HEK293 (cell line): ENCODE measurements around the gene SUSD4.
A peak's percentile ranks its signal among the peaks of the same experiment; 100 is the strongest.

Experiments used
- CTCF ChIA-PET: fragments of 350-600 bp; formaldehyde crosslinking; extraction: SDS; loops from one replicate; lab custom pipeline; 2021; ENCODE audit warnings: antibody characterized with exemption; lab: Yijun Ruan, JAX
- POLR2A ChIA-PET: fragments of 300-600 bp; formaldehyde crosslinking; extraction: SDS; loops from one replicate; lab custom pipeline; 2020; ENCODE audit warnings: antibody characterized with exemption, inconsistent platforms; lab: Yijun Ruan, JAX
- H3K27ac ChIP-seq: fragments of 200-500 bp; sonication (Bioruptor generic); 2 replicates; pipeline ENCODE4 v1.5.1; 2014; ENCODE audit warnings: low read depth, low read length, control low read depth, inconsistent platforms; ENCODE audit errors: extremely low read depth
- H3K36me3 ChIP-seq, 2 experiments: fragments of 200-500 bp in 1 of 2; sonication (Bioruptor generic) in 1 of 2; 1 replicate in 1 of 2; 2 replicates in 1 of 2; pipeline ENCODE4 v1.5.1; 2014 to 2017; ENCODE audit warnings: inconsistent platforms in 2 of 2, low read length in 2 of 2; ENCODE audit not compliant: control insufficient read depth in 2 of 2, insufficient read depth in 1 of 2
- H3K4me1 ChIP-seq: fragments of 200-500 bp; sonication (Bioruptor generic); 2 replicates; pipeline ENCODE4 v1.5.1; 2014; ENCODE audit warnings: mild to moderate bottlenecking, low read length, inconsistent platforms; ENCODE audit not compliant: control insufficient read depth, insufficient read depth
- H3K4me3 ChIP-seq: 2 replicates; pipeline ENCODE4 v1.5.1; 2011; ENCODE audit warnings: low read depth, mild to moderate bottlenecking, control low read depth, low read length, moderate library complexity
- H3K9me3 ChIP-seq: fragments of 200-500 bp; sonication (Bioruptor generic); 2 replicates; pipeline ENCODE4 v1.5.1; 2014; ENCODE audit warnings: low read depth, low read length, inconsistent platforms; ENCODE audit not compliant: control insufficient read depth, insufficient read depth
- KLF16 ChIP-seq: fragments of 450-650 bp; formaldehyde crosslinking; IDR thresholded peaks from 2 replicates; pipeline ENCODE4 v1.5.1; 2017; ENCODE audit warnings: missing biosample characterization, missing genetic modification characterization
- MZF1 ChIP-seq: fragments of 450-650 bp; formaldehyde crosslinking; IDR thresholded peaks from 2 replicates; pipeline ENCODE4 v1.5.1; 2017; ENCODE audit warnings: missing biosample characterization, missing genetic modification characterization, borderline replicate concordance
- SCRT2 ChIP-seq: fragments of 450-650 bp; formaldehyde crosslinking; IDR thresholded peaks from 2 replicates; pipeline ENCODE4 v1.5.1; 2016; ENCODE audit warnings: missing biosample characterization, missing genetic modification characterization
- ZNF114 ChIP-seq: fragments of 450-650 bp; formaldehyde crosslinking; IDR thresholded peaks from 2 replicates; pipeline ENCODE4 v1.5.0; 2017; ENCODE audit warnings: missing biosample characterization, missing genetic modification characterization
- ZNF514 ChIP-seq: fragments of 450-650 bp; formaldehyde crosslinking; IDR thresholded peaks from 2 replicates; pipeline ENCODE4 v1.5.1; 2016; ENCODE audit warnings: missing biosample characterization, missing genetic modification characterization
- ZNF529 ChIP-seq: fragments of 450-650 bp; formaldehyde crosslinking; IDR thresholded peaks from 2 replicates; pipeline ENCODE4 v1.5.1; 2017; ENCODE audit warnings: missing genetic modification characterization, missing biosample characterization; ENCODE audit not compliant: insufficient replicate concordance
- ZNF558 ChIP-seq: fragments of 450-650 bp; formaldehyde crosslinking; IDR thresholded peaks from 2 replicates; pipeline ENCODE4 v1.5.1; 2016; ENCODE audit warnings: missing biosample characterization, missing genetic modification characterization
- ZNF610 ChIP-seq: fragments of 450-650 bp; formaldehyde crosslinking; IDR thresholded peaks from 2 replicates; pipeline ENCODE4 v1.5.1; 2016; ENCODE audit warnings: missing biosample characterization, missing genetic modification characterization, borderline replicate concordance
- ZNF623 ChIP-seq: fragments of 450-650 bp; formaldehyde crosslinking; IDR thresholded peaks from 2 replicates; pipeline ENCODE4 v1.5.1; 2016; ENCODE audit warnings: missing biosample characterization, missing genetic modification characterization
- ZNF843 ChIP-seq: fragments of 450-650 bp; formaldehyde crosslinking; IDR thresholded peaks from 2 replicates; pipeline ENCODE4 v1.5.1; 2016; ENCODE audit warnings: missing biosample characterization, missing genetic modification characterization
- TF ChIP-seq, protein P1 (sequence below): fragments of 450-650 bp; formaldehyde crosslinking; IDR thresholded peaks from 2 replicates; pipeline ENCODE4 v1.5.1; 2016; ENCODE audit warnings: missing biosample characterization, missing genetic modification characterization
- TF ChIP-seq, protein P2 (sequence below): fragments of 450-650 bp; formaldehyde crosslinking; IDR thresholded peaks from 2 replicates; pipeline ENCODE4 v1.5.1; 2016; ENCODE audit warnings: missing biosample characterization, missing genetic modification characterization
- TF ChIP-seq, protein P3 (sequence below): fragments of 450-650 bp; formaldehyde crosslinking; IDR thresholded peaks from 2 replicates; pipeline ENCODE4 v1.5.0; 2017; ENCODE audit warnings: missing biosample characterization, missing genetic modification characterization, borderline replicate concordance
- TF ChIP-seq, protein P4 (sequence below): fragments of 450-650 bp; formaldehyde crosslinking; IDR thresholded peaks from 2 replicates; pipeline ENCODE4 v1.5.1; 2016; ENCODE audit warnings: missing biosample characterization, missing genetic modification characterization

The SUSD4 gene

DNA sequence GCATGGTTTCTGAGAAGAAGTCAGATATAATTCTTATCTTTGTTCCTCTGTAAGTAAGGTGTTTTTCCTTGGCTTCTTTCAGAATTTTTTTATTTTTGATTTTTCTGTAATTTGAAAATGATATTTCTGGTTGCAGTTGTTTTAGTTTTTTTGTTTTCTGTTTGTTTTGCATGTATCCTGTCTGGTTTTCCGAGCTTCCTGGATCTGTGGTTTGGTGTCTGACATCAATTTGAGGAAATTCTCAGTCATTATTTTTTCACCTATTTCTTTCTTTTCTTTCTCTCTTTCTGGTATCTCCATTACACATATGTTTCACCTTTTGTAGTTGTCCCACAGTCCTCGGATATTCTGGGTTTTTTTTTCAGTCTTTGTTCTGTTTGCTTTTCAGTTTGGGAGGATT lies 123.9 kb downstream of the SUSD4 start:
- Histone ChIP-seq H3K36me3 (no peaks in the 10 kb centered on the region), H3K4me1 (peaks cover 3% of the 10 kb centered on the region; the same call in 1 of the 2 replicates), H3K4me3 (no peak overlapping the region), H3K9me3 (no peaks in the 10 kb centered on the region), H3K27ac (no peak overlapping the region)
- ChIA-PET CTCF (interaction anchor here (0.7 kb wide), 3 partner anchors 274 to 811 kb away, joined by 4 read pairs; no protein-coding TSS in a partner anchor), POLR2A (no interaction called here)
- TF ChIP-seq ZNF558 (tag by site-specific recombination), result peak; percentile 66
- TF ChIP-seq ZNF623 (tag by site-specific recombination), result no peak

DNA sequence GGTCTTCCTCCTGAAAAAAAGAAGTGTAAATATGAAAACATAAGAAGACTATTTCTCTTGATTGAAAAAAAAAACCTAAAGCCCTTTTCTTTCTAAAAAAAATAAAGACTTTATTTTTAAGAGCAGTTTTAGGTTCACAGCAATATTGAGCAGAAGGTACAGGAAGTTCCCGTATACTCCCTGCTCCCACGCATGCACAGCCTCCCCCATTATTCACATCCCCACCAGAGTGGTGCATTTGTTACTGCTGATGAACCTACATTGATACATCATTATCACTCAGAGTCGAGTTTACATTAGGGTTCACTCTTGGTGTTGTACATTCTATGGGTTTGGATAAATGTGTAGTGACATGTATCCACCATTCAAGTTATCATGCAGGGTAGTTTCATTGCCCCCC lies 128.9 kb downstream of the SUSD4 start:
- Histone ChIP-seq H3K4me1 (no peaks in the 10 kb centered on the region), H3K9me3 (no peaks in the 10 kb centered on the region), H3K4me3 (no peak overlapping the region), H3K27ac (no peak overlapping the region), H3K36me3 (no peaks in the 10 kb centered on the region)
- ChIA-PET CTCF (no interaction called here), POLR2A (no interaction called here)
- TF ChIP-seq, protein P1, sequence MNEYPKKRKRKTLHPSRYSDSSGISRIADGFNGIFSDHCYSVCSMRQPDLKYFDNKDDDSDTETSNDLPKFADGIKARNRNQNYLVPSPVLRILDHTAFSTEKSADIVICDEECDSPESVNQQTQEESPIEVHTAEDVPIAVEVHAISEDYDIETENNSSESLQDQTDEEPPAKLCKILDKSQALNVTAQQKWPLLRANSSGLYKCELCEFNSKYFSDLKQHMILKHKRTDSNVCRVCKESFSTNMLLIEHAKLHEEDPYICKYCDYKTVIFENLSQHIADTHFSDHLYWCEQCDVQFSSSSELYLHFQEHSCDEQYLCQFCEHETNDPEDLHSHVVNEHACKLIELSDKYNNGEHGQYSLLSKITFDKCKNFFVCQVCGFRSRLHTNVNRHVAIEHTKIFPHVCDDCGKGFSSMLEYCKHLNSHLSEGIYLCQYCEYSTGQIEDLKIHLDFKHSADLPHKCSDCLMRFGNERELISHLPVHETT (tag by site-specific recombination), result no peak
- TF ChIP-seq ZNF514 (tag by site-specific recombination) (no peak), ZNF843 (no peak), MZF1 (no peak), KLF16 (tag by site-specific recombination) (no peak), ZNF114 (tag by site-specific recombination) (no peak), ZNF529 (tag by site-specific recombination) (no peak), ZNF610 (no peak)
- TF ChIP-seq, protein P2, sequence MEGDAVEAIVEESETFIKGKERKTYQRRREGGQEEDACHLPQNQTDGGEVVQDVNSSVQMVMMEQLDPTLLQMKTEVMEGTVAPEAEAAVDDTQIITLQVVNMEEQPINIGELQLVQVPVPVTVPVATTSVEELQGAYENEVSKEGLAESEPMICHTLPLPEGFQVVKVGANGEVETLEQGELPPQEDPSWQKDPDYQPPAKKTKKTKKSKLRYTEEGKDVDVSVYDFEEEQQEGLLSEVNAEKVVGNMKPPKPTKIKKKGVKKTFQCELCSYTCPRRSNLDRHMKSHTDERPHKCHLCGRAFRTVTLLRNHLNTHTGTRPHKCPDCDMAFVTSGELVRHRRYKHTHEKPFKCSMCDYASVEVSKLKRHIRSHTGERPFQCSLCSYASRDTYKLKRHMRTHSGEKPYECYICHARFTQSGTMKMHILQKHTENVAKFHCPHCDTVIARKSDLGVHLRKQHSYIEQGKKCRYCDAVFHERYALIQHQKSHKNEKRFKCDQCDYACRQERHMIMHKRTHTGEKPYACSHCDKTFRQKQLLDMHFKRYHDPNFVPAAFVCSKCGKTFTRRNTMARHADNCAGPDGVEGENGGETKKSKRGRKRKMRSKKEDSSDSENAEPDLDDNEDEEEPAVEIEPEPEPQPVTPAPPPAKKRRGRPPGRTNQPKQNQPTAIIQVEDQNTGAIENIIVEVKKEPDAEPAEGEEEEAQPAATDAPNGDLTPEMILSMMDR, result no peak
- TF ChIP-seq, protein P3, sequence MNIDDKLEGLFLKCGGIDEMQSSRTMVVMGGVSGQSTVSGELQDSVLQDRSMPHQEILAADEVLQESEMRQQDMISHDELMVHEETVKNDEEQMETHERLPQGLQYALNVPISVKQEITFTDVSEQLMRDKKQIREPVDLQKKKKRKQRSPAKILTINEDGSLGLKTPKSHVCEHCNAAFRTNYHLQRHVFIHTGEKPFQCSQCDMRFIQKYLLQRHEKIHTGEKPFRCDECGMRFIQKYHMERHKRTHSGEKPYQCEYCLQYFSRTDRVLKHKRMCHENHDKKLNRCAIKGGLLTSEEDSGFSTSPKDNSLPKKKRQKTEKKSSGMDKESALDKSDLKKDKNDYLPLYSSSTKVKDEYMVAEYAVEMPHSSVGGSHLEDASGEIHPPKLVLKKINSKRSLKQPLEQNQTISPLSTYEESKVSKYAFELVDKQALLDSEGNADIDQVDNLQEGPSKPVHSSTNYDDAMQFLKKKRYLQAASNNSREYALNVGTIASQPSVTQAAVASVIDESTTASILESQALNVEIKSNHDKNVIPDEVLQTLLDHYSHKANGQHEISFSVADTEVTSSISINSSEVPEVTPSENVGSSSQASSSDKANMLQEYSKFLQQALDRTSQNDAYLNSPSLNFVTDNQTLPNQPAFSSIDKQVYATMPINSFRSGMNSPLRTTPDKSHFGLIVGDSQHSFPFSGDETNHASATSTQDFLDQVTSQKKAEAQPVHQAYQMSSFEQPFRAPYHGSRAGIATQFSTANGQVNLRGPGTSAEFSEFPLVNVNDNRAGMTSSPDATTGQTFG, result no peak

DNA sequence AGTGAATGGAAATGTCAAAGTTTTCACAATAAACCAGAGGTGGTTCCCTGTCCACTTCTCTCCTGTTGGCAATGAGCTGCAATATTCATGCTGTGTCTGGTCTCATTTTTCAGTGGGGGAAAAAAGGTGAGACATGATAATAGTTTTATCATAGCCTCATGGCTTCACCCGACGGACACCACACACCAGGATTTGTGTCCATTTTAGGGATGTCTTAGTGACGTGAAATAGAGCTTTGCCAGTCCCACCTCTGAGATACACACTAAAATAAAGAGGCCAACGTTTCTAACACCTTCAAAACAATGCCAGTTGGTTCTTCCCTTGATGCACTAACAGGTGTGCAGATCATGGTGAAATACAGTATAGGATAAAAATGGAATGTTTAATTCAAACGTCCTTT lies 129.4 kb downstream of the SUSD4 start:
- ChIA-PET CTCF (interaction anchor here (0.6 kb wide), 1 partner anchor 436 kb away, joined by 3 read pairs; no protein-coding TSS in a partner anchor), POLR2A (no interaction called here)
- H3K9me3 ChIP-seq, result no peaks in the 10 kb centered on the region
- H3K4me1 ChIP-seq, result no peaks in the 10 kb centered on the region
- no peak overlapping the region for H3K4me3 ChIP-seq
- TF ChIP-seq, protein P4, sequence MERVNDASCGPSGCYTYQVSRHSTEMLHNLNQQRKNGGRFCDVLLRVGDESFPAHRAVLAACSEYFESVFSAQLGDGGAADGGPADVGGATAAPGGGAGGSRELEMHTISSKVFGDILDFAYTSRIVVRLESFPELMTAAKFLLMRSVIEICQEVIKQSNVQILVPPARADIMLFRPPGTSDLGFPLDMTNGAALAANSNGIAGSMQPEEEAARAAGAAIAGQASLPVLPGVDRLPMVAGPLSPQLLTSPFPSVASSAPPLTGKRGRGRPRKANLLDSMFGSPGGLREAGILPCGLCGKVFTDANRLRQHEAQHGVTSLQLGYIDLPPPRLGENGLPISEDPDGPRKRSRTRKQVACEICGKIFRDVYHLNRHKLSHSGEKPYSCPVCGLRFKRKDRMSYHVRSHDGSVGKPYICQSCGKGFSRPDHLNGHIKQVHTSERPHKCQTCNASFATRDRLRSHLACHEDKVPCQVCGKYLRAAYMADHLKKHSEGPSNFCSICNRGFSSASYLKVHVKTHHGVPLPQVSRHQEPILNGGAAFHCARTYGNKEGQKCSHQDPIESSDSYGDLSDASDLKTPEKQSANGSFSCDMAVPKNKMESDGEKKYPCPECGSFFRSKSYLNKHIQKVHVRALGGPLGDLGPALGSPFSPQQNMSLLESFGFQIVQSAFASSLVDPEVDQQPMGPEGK (tag by site-specific recombination), result no peak
- TF ChIP-seq SCRT2 (tag by site-specific recombination), result 0 out of 2 replicates have a peak, but pooled peaks have one; percentile 18
- no peaks in the 10 kb centered on the region for H3K36me3 ChIP-seq
- no peak overlapping the region for H3K27ac ChIP-seq
